GM18861 (cell line): ENCODE measurements around the gene USP13.
"Not testable (repeated sequence)": the region's sequence is repeated elsewhere in the genome, so short reads cannot be mapped to it uniquely, and the experiment has no call there.

Source experiments
- ATAC-seq: cut with Tn5 transposase; IDR thresholded peaks from one replicate; pipeline ENCODE4 v1.9.1; 2021; ENCODE audit not compliant: unreplicated experiment

The USP13 gene, protein sequence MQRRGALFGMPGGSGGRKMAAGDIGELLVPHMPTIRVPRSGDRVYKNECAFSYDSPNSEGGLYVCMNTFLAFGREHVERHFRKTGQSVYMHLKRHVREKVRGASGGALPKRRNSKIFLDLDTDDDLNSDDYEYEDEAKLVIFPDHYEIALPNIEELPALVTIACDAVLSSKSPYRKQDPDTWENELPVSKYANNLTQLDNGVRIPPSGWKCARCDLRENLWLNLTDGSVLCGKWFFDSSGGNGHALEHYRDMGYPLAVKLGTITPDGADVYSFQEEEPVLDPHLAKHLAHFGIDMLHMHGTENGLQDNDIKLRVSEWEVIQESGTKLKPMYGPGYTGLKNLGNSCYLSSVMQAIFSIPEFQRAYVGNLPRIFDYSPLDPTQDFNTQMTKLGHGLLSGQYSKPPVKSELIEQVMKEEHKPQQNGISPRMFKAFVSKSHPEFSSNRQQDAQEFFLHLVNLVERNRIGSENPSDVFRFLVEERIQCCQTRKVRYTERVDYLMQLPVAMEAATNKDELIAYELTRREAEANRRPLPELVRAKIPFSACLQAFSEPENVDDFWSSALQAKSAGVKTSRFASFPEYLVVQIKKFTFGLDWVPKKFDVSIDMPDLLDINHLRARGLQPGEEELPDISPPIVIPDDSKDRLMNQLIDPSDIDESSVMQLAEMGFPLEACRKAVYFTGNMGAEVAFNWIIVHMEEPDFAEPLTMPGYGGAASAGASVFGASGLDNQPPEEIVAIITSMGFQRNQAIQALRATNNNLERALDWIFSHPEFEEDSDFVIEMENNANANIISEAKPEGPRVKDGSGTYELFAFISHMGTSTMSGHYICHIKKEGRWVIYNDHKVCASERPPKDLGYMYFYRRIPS

DNA sequence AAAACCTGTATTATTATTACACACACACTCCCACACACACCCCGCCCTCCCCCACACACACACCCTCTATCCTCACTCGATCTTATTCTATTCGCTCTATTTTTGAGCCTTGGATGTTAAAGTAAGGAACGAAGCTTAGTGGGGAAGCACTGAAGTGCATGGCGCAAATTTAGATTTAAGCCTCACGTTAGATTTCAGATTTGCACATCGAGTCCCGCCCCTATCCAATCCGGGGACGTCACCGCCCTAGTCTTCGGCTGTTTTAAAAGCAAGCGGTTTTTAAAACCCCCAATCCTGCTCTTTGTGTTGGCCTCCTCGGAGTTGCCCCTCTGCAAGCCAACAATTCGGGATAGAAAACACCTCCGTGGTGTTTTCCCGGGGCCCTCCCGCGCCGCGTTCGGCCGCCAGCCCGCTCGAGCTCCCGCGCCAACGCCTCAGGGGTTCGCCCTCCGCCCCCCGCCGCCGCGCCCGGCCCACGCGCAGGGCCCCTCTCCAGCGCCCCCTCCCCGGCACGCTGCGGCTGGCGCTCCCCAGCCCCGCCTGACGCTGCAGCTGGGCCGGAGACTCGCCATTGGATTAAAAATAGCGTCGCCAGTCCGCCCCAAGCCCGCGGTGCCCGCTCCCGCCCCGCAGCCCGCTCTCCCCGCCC is at the start of gene USP13:
TSS of gene USP13 (plus strand) at position 594 of the 649 bp plus-strand sequence. CDS start 186 bp downstream, outside the sequence.
- peak; percentile 66 for ATAC-seq

DNA sequence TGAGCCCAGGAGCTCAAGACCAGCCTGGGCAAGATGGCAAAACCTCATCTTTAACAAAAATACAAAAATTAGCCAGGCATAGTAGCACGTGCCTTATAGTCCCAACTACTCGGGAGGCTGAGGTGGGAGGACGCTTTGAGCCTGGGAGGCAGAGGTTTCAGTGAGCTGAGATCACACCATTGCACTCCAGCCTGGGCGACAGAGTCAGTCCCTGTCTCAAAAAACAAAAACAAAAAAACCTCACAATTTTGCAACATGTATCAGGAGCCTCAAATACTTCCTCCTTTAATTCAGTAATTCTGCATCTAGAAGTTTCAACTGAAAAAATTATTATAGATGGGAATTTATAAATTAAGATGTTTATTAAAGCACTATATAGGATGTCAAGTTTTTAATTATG is 49.5 kb upstream of the USP13 start:
- no peak for ATAC-seq

DNA sequence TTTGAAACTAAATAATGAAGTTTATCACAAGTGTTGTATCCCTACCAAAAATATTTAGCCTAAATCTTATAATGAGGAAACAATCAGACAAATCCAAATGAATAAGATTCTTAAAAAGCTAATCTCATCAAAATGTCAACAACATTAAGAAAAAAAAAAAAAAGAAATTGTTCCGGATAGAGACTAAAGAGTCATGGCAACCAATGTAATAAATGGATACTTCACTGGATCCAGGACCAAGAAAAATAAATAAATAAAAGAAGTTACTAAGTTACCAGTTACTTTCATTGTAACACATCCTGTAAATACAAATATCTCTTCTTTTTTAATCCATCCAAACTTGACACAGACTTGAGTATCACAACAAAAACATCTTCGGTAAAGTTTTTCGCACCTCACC is 49.0 kb upstream of the USP13 start:
- ATAC-seq, result no peak

DNA sequence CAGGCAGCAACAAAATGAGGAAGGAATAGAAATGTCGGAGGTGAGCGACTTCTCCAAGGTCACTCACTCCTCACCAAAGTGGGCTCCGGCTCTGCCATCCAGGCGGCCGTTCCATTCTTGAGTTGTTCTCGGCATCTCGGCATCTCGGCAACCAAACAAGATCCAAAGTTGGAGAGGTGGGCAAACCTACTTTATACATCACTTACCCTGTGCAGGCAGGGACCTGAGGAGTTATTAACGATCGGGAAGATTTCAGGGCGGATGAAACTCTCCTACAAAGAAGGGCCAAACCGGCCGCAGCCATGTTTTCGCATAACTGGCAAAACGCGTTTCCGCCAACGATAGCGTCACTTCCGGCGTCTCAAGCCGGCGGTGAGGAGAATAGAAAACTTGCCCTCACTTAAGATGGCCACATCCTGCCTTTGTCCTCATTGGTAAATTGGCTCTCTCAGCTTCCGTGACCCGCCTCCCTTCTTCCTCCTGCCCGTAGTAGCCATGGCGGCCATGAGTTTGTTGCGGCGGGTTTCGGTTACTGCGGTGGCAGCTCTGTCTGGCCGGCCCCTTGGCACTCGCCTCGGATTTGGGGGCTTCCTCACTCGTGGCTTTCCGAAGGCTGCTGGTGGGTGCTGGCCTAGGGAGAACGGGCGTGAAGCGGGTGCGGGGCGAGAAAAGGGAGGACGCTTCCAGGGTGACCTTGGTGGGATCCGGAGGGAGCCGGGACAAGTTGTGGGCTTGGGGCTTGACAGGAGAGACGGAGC is 48.3 kb upstream of the USP13 start, which contains the start of the genes MRPL47 and NDUFB5:
TSS of gene MRPL47 (minus strand) at position 318 of the 758 bp plus-strand sequence. CDS start at position 304, 14 bp downstream.
TSS of gene NDUFB5 (plus strand) at position 474 of the 758 bp plus-strand sequence. CDS start at position 496, 22 bp downstream.
- ATAC-seq, result peak; percentile 92

DNA sequence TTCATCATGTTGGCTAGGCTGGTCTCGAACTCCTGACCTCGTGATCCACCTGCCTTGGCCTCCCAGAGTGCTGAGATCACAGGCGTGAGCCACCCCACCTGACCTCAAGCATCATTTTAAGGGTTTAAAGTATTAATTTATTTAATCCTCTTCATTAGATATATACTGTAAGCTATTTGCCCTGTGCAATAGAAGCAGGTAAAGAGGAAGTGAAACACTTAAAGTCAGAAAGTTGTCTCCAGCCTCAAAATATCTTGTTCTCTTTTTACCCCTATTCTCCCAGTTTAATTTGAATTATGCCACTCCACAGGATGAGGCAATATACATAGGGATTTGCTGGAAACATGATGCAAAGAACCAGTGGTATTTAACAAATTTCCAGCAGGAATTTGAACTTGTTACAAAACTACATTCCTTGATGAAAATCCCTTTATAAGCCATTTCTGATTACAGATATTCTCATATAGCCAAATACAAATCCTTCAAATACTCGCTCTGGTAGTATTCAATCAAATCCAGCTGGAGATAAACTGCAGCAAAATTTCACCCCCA is 46.2 kb upstream of the USP13 start:
- ATAC-seq, result peak; percentile 23

DNA sequence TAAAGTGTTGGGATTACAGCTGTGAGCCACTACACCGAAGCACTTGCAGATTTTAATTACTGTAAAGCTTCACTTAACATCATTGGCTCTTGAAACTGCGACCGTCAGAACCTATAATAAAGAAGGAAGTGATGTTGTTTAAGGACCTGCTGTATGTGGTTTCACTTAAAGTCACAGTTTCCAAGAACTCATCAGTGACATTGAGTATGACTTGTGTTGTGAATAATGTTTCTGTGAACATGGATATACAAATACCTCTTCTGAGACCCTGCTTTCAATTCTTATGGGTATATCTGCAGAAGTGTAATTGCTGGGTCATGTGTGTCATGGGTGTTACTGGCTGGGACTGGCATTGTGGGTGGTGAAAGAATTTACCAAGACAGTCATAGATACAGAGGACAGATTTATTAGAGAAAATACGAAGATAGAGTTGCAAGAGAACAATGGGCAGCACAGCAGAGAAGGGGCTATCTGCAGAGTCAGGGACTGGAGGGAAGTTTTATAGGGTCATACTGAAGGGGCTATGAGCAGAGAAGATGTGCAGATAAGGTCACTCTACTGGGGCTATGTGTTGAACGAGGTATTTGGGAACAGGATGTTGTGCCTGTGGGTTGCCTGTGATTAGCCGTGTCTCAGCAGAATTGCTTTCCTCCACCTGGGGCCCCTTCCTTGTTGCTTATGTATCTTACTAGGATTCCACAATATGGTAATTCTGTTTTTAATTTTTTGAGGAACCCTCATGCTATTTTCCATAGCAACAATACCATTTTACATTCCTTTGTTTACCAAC is 43.7 kb upstream of the USP13 start:
- peak; percentile 61 for ATAC-seq

DNA sequence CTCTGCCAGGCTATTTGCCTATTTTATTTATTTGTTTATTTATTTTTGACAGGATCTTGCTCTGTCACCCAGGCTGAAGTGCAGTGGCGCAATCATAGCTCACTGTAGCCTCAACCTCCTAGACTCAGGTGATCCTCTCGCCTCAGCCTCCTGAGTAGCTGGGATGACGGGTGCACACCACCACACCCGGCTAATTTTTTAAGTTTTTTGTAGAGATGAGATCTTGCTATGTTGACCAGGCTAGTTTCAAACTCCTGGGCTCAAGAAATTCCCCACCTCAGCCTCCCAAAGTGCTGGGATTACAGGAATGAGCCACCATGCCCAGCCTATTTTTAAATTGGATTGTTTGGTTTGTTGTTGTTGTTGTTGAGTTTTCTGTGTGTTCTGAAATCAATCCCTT is 42.8 kb upstream of the USP13 start:
- no peak for ATAC-seq

DNA sequence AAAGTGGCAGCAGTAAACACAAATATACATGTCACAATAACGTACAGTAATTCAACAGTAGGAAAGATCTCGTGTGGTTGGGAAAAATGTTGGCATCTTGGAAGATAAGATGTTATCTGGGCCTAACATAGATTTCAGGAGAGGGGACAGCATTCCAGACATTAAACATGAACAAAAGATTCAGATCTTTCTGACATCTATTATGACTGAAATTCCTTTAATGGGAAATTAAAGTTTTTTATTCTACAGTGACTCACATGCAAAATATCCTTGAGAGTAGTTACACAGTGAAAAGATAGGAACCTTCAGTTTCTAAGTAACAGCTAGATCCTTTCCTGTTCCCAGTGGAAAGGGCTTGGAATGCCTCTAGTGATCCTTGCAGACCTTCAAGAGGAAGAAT is 39.0 kb upstream of the USP13 start:
- ATAC-seq, result no peak

DNA sequence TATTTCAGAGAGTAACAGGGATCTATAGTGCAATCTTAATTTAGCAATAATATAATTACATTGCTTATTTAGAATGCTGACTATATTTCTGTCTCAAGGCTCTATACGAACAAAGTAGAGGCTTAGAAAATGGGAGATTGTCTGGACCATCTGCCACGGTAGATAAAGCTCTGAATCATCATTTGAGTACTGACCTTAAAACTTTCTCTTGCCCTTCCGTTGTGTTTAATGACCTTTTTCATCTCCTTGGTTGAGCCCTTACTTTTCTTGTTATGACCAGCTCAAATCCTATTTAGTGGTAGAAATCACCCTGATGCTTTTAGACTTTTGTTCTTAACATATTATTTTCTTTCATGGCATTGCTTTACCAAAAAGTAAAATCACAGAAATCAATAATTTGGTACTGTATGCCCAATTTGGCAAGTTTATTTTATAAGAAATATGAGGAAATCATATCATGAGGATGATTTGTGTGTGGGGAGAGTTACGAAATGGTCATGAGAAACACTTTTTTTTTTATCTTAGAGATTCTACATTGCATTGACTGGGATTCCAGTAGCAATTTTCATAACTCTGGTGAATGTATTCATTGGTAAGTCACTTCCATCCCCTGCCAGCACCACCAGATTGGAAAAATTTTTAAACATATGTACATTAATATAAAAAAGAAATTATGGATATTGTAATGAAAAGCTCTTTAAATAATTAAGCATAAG is 37.2 kb upstream of the USP13 start:
- no peak for ATAC-seq

DNA sequence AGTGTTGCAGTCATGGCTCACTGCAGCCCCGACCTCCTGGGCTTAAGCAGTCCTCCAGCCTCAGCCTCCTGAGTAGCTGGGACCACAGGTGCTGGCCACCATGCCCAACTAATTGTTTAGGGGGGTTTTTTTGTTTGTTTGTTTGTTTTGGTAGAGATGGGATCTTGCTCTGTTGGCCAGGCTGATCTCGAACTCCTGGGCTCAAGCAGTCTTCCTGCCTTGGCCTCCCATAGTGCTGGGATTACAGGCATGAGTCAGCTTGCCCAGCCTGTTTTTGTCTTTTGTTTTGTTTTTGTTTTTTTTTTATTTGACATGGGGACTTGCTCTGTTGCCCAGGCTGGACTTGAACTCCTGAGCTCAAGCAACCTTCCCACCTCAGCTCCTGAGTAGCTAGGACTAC is 30.8 kb upstream of the USP13 start:
- ATAC-seq, result no peak

DNA sequence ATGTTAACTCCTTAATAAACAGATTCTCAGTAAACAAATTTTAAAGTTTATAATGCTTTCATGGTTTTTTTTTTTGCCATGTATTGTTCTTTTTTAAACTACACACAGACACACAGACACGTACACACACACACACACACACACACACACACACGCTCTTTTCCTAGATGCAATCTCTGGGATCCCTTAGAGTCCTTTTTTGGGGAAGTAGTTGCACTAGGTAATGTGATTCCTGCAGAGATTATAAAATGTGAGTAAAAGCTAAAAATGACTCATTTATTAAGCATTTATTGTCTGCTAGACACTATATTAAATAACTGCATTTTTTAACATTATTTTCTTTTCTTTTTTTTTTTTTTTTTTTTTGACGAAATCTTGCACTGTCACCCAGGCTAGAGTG is 28.4 kb upstream of the USP13 start:
- ATAC-seq, result no peak

DNA sequence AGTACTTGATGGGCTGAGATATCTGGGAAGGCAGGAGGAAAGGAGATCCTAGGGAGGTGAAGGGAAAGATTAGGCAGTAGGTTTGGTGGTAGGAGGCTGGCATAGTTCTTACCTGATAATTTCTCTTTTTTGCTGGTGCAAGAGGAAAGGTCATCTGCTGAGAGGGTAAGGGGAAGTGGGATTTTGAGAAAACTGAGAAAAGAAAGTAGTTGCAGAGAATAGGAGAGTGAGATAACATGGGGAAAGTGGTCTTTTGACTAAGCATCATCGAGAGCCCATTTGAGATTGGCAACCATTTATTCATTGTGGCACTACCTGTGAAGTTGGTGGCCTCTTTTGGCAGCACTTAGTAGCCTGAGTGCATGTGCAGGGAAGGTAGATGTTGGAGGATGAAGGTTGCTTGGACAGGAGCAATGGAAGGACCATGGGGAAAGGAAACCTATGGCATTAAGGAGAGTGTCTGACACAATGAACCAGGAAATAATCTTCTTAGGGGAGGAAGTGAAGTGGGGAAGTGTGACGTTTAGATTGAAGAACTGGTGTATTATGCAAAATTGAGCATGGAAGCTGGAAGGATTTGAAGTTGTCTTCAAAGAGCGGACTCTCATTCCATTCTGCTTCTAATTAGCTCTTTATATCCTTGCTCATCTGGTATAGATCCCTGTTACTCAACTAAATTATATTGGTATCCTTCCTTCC is 21.9 kb upstream of the USP13 start:
- no peak for ATAC-seq

DNA sequence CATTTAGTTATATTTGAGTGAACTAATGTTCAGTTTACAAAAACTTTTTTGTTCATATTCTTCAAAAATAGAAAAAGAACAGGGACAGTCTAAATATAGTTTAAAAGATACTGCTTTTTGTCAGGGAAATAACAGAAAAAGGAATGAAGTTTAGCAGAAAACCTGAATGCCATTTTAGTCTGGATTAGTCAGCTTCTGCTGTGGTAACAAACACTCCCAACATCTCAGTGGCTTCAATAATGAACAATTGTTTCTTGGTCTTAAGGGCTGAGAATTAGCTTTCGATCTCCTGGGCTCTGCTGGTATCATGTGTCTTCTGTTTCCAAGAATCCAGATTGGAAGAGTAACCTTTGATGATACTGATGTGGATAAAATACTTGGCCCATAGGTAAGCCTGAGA is 12.4 kb upstream of the USP13 start:
- no peak for ATAC-seq

DNA sequence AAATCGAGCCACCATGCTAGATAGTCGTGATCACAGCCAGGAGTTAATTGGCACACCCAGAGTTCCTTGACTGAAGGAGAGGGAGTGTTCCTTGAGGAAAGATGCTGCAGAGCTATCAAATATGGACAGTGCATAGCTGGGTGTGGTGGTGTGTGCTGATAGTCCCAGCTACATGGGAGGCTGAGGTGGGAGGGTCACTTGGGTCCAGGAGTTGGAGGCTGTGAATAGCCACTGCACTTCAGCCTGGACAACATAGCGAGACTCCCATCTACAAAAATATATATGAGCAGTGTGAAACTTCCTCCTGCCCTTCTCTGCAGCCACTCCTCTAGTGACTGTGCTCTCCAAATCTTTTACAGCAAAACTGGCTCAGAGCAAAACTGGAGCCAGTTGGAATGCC is 10.0 kb upstream of the USP13 start:
- ATAC-seq, result no peak

DNA sequence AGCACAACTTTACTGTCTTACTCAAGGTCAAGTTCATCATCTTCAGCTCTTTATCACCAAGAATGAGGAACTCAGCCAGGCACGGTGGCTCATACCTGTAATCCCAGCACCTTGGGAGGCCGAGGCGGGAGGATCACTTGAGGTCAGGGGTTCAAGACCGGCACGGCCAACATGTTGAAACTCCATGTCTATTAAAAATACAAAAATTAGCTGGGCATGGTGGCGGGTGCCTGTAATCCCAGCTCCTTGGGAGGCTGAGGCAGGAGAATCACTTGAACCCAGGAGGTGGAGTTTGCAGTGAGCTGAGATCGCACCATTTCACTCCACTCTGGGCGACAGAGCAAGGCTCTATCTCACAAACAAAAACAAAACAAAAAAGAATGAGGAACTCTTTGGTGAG is 9.0 kb upstream of the USP13 start:
- ATAC-seq, result not testable (repeated sequence)

DNA sequence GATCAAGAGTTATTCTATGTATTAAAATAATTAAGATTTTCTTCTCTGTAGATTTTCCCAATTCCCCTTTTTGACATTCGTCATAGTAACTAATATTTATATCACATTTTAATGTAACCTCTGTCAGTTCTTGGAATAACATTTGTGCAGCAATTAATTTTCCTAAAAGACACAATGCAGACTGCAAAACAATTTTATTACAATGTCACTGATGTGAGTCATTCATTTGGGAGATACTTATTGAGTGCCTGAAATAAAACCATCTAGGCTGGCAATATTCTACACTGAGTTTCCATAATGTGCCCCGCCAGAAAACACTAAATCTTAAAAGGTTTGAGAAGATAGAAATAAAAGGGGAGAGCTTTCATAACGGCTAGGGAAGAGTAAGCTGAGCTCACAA is 6.7 kb upstream of the USP13 start:
- ATAC-seq, result no peak

DNA sequence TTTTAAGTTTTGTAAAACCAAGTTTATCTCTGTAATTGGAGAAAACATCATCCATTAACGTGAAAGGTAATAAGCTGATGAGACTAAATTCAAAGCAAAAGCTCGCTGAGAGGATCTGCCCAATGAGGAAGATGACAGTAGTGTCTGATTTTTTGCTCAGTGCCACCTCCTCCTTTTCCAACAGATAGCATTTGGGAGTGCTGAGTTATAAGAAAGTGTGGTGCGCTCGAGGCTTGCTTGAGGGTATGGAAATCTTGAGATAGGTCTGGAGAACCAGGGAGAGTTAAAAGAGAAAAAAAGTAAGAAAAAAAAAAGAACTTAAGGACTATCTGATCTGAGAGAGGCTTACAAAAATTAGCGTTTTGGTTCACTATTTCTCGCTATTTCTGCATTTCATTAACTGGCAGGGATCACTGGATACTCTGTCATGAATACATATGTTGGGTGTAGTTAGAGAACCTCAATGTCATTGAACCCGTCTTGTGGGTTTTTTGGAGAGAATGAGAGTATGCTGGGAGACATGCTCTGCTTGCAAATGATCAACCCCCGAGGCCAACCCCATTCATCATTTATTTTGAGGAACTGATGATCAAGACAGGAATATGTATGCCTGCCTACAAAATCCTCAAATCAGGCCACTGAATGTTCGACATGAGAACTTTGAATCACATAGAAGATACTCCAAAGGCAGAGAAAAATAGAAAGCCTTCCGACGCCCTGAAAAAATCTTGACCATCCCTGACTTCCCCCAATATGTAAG is 973 bp upstream of the USP13 start:
- ATAC-seq, result no peak
